A172 (cell line): ENCODE data around the gene MAP2K1. TPM values are rescaled to one million over a fixed set of nuclear protein-coding genes. Genes with fewer than 3 reads are reported as not detected.

Source experiments
- DNase-seq: peaks from one replicate; pipeline ENCODE4 v3.0.0-alpha.2; 2015; ENCODE audit warnings: low spot score
- total RNA-seq: library from RNA; depleted of rRNA; stranded (reverse); fragments of >200 nt; shearing (Covaris generic); gene quantifications from 2 replicates; pipeline ENCODE4 v1.2.3, GENCODE V29; 2014; rRNA removed

MAP2K1 gene
- total RNA-seq, 1 experiment from 2014 or later, result 48.2 TPM

DNA sequence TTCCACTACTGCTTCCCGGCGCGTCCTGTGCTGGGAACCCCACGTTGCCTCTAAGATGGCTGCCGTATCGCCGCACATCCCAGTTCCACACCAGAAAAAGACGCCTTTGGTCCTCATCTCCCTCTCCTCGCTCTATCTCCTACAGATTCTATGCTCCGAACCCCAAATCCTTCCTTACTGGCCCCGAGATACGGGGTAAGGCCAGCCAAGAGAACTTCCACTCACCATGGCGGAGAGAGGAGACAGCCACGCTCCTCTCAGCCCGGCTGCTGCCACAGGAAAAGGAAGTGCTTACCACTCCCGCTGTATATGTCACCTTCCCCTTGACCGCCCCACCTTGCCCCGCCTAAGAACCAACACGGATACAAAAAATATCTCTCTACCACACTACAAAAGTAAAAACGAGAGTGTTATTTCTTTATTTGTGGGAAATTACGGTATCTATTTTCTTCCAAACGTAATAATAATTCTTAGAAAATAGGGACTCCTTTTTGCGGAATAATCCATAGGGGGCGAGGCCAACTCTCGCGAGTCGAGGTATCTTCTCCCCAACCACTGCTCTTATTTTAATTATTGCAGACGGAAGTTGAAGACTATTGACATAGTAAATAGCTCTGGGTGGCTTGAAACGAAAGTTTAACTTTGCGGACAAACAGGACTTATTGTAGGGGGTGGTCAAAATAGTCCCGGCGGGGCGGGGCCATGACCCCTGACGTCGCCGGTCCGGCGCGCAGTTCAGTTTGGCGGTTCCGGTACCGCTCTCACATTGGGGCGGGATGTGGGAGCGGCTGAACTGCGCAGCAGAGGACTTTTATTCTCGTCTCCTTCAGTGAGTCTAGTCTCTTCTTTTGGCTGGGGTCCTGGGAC lies 118.1 kb downstream of the MAP2K1 start, which contains the start of the genes RPL4 and ZWILCH:
TSS of gene RPL4 (minus strand) at position 293 of the 867 bp plus-strand sequence. CDS start at position 228, 65 bp downstream.
TSS of gene ZWILCH (plus strand) at position 764 of the 867 bp plus-strand sequence. CDS start at position 777, 13 bp downstream.
- DNase-seq, result peak; percentile 81

DNA sequence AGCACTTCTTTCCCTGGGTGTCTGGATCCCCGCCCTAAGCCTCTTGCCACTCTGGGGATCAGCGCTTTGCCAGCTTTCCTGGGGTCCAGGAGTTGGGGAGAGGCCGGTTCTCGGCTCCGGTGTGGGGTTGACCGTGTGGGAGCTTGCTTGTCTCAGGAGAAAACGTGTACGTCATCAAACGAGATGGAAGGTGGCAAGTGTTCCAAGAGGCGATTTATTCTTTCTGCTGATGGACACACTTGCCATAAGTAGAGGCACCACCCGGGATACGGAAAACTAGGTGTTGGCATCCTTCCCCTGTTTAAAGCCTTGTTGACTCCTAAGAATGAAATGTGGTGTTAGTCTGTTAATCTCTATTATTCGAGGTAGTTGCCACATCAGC lies 118.7 kb downstream of the MAP2K1 start:
- no peak for DNase-seq

DNA sequence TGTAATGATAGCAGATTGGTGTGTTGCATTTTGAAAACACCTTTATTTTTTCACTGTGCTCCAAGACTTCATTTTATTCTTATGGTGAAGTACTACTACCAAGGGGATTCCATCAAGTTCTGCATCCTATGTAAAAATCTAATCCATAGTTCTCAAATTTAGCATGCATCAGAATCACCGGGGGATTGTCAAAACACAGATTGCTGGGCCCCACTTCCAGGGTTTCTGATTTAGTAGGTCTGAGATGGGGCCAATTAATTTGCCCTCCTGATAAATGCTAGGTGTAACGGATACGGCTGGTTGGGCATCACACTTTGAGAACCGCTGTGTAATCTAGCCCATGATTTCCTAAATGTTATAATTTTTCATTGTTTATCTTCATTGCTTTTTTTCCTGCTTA lies 119.1 kb downstream of the MAP2K1 start:
- no peak for DNase-seq

DNA sequence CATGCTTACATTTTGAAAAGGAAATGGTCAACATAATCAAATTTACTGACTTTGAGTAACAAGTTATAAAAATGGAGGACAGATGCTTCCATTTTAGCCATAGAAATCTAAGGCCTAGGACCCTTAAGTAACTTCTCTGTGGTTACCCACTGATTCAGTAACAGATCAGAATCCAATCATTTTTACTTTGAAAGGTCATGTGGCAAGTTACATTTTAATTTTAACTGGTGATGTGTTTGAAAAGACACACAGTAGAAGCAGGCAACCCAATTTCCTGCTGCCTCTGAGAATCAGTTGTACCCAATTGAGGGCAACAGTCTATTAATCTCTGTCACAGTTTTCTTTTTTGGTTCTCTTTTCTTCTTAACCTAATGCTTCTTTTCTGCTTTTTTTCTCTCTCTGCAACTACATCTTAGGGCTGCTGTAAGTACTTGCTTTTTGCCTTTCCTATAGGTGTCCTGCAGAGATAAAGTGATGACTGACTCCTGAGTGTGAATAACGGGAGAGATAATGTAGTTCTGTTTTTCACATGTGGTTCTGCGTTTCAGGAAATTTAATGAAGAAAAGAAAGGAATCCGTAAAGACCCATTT lies 121.7 kb downstream of the MAP2K1 start:
- no peak for DNase-seq

DNA sequence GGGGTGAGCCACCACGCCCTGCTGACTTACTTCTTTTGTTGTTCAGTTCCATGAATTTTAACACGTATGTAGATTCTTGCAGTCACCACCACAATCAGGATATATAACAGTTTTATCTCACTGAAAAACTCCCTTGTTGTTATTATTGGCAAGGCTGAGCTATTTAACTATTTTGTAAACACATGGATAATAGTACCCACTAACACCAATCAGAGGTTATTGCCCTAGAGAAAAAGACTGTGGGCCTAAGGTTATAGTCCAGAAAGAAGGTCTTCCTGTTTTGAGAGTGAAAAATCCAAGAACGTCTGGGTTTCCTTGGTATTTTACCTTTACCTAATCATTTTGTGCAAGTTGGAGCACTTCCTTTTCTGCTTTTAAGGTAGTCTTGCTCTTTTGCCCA lies 127.9 kb downstream of the MAP2K1 start:
- no peak for DNase-seq

DNA sequence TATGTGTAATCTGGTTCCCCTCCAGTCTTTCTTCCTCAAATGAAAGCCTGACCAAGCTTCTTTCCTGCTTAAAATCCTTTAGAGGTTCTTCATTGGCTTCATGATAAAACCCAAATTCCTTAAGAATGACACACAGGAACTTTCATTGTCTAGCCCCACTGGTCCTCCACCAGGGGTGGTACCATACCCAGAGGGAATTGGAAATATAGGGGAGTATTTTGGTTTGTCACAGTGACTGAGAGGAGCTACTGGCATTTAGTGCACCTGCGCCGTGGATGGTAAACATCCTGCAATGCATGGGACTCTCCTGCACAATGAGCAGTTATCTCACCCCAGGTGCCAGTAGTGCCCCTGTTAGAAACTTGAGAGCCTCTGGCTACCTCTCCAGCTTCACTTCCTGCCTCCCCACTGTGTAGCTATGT lies 129.2 kb downstream of the MAP2K1 start:
- DNase-seq, result peak; percentile 35

DNA sequence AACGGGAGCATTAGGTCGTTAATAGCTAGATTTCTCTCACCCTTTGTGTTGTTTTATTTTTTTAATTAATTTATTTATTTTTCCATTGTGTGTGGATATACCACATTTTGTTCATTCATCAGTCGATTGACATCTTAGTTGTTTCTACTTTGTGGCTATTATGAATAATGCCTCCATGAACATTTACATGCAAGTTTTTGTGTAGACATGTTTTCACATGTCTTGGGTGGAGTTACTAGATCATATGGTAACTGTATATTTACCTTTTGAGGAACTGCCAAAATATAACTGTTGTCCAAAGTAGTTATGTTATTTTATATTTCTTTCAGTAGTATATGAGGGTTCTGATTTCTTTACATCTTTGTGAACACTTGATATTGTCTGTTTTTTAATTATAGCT lies 137.2 kb downstream of the MAP2K1 start:
- DNase-seq, result no peak

DNA sequence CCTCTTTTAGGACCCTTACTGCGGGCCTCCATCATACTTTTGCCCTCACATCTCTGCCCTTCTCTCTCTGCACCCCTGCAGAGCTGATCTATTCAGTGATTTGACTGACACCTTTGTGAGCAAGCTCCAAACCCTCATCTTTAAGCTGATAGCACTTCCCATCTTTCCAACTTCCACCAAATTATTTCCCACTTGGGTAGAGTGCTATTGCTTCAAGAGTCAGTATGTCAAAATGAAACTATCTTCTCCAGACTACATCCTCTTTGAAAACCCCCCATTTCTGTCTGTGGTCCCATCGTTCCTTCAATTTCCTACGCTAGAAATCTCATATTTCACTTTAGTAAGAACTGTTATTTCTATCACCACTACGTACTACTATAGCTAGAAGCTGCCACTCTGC lies 138.1 kb downstream of the MAP2K1 start:
- DNase-seq, result no peak

DNA sequence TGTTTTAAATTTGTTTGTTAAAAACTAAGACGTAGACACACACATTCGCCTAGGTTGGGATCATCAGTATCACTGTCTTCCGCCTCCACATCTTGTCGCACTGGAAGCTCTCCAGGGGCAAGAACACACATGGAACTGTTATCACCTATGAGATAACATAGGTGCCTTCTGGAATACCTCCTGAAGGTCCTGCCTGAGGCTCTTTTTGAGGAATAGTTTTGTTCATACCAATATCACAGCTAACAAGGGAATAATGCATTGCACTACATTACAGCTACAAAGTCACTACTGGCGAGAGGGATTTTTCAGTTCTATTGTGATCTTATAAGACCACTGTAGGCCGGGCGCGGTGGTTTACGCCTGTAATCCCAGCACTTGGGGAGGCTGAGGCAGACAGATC lies 148.3 kb downstream of the MAP2K1 start:
- DNase-seq, result no peak

Other genes starting within 250 kb of the MAP2K1 start
- gene MEGF11, start 133.2 kb upstream of the MAP2K1 start, total RNA-seq, result 0.02 and 0.57 TPM in 2 replicates
- gene DIS3L, start 93.3 kb upstream of the MAP2K1 start, total RNA-seq, result 26.2 and 38.9 TPM in 2 replicates
- gene TIPIN, start 30.2 kb upstream of the MAP2K1 start, total RNA-seq, result 18.6 and 34.0 TPM in 2 replicates
- gene SNAPC5, start 110.8 kb downstream of the MAP2K1 start, total RNA-seq, result 30.1 and 33.5 TPM in 2 replicates
- gene RPL4, start 117.9 kb downstream of the MAP2K1 start, total RNA-seq, result 2,139 and 2,612 TPM in 2 replicates
- 44.4 and 51.4 TPM in 2 replicates for gene ZWILCH, start 118.4 kb downstream of the MAP2K1 start, total RNA-seq
- gene LCTL, start 179.1 kb downstream of the MAP2K1 start, total RNA-seq, result 1.8 and 2.1 TPM in 2 replicates